GM18867 (cell line): ENCODE data around the gene CLSTN2.
A peak's percentile ranks its signal among the peaks of the same experiment; 100 is the strongest.

Source experiments
- ATAC-seq: cut with Tn5 transposase; IDR thresholded peaks from one replicate; pipeline ENCODE4 v1.9.1; 2021; ENCODE audit warnings: mild to moderate bottlenecking, moderate library complexity; ENCODE audit not compliant: unreplicated experiment

CLSTN2 gene

DNA sequence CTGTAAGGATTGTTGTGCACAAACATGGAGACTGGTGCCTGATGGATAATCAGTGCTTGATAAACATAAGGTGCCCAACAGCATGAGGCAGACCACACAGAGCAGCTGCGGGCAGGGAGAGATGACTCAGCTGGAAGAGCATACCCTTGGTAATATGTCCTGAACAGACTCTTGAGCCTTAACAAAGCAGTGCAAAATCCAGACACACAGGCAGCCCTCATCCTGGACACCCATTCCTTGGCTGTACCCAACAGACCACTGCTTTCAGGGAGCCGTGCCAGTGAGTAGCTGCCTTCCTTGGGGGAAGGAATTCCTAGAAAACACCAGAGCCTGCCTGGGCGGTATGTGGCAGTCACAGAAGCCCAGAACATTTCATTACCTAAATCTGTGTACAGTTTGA is 156.2 kb downstream of the CLSTN2 start:
- ATAC-seq: no peak

- no peak for ATAC-seq
Observed at GRCh38 chr3:140092848-140093536, 158.0 kb downstream of the CLSTN2 start.

DNA sequence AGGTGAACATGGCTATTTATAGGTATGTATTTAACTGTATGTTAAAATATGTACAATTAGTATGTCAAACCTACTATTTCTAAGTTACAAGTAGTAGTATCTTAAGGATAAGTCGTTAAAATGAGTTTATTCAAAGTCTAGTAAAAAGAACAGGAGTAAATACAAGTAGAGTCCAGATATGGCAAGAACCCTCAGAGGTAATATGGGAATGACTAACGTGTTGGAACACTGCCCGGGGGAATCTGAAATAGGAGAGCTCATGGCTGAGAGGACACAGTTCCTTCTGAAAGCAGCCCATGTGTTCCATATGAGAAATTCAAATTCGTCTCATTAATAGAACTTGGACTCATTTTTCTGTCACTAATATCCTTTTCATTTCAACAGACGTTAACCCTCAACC is 158.8 kb downstream of the CLSTN2 start:
- ATAC-seq: no peak

- no peak for ATAC-seq
Observed at GRCh38 chr3:140094487-140094886, 159.5 kb downstream of the CLSTN2 start.

- no peak for ATAC-seq
Observed at GRCh38 chr3:140096037-140096436, 161.1 kb downstream of the CLSTN2 start.

- no peak for ATAC-seq
Observed at GRCh38 chr3:140097874-140098635, 163.1 kb downstream of the CLSTN2 start.

- ATAC-seq: no peak
Observed at GRCh38 chr3:140100479-140100878, 165.5 kb downstream of the CLSTN2 start.

- no peak for ATAC-seq
Observed at GRCh38 chr3:140103166-140103565, 168.2 kb downstream of the CLSTN2 start.

- ATAC-seq: no peak
Observed at GRCh38 chr3:140103986-140104645, 169.1 kb downstream of the CLSTN2 start.

- no peak for ATAC-seq
Observed at GRCh38 chr3:140113996-140114788, 179.2 kb downstream of the CLSTN2 start.

DNA sequence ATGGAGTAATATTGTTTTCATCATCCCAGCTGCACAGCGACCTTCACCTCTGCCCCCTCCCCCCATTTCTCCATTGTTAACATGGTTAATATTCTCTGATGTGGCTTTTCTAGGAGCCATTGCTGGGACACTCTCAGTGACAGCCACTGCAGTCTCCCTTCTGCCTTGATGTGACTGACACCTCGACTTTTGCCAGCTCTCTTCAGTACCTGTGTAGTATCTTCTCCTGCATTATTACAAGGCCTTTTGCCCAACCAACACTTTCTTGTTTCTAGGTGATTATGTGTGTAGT is 179.8 kb downstream of the CLSTN2 start:
- ATAC-seq: no peak

- ATAC-seq: no peak
Observed at GRCh38 chr3:140117096-140117526, 182.1 kb downstream of the CLSTN2 start.

- no peak for ATAC-seq
Observed at GRCh38 chr3:140122183-140122582, 187.2 kb downstream of the CLSTN2 start.

DNA sequence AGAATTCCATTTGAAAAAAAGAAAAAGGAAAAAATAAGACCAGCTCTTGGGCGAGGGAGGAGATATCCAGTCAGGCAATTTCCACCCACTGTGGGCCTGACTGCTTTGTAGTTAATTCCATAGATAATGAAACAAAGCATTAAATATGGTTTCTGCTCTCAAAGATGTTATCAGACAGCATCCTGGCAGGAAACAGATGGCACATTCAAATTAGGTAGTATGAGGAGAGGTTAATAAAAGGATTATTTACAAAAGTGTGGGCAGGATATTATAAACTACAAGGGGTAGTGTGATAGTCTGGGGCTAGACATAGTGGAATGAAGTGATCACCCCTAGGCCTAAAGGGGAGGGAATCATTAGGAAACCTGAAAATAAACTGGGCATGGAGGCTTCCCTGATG is 193.2 kb downstream of the CLSTN2 start:
- peak; percentile 20 for ATAC-seq

- ATAC-seq: peak; percentile 81
Observed at GRCh38 chr3:140128631-140129030, 193.6 kb downstream of the CLSTN2 start.

- ATAC-seq: no peak
Observed at GRCh38 chr3:140129768-140130284, 194.8 kb downstream of the CLSTN2 start.

GRCh38 chr3:140131895-140132294 is 196.9 kb downstream of the CLSTN2 start:
- ATAC-seq: no peak

- no peak for ATAC-seq
Observed at GRCh38 chr3:140134231-140134965, 199.4 kb downstream of the CLSTN2 start.

DNA sequence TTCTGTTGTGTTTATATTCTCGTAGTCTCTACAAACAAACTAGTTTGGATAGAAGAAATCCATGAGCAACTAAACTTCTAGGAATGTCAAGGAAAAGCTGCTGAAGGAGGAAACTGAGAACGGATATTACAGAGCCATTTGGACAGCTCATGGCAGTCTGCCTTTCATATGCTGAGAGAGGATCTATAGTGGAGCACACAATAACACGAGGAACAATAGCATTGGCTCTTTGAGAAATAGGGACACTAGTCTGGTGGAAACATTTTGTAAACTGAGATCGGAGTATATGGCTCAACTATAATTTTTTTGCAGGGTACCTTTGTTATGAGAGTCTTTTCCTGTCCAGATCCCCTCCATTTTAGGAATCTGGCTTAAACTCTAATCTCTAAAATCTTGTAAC is 200.5 kb downstream of the CLSTN2 start:
- ATAC-seq: no peak

DNA sequence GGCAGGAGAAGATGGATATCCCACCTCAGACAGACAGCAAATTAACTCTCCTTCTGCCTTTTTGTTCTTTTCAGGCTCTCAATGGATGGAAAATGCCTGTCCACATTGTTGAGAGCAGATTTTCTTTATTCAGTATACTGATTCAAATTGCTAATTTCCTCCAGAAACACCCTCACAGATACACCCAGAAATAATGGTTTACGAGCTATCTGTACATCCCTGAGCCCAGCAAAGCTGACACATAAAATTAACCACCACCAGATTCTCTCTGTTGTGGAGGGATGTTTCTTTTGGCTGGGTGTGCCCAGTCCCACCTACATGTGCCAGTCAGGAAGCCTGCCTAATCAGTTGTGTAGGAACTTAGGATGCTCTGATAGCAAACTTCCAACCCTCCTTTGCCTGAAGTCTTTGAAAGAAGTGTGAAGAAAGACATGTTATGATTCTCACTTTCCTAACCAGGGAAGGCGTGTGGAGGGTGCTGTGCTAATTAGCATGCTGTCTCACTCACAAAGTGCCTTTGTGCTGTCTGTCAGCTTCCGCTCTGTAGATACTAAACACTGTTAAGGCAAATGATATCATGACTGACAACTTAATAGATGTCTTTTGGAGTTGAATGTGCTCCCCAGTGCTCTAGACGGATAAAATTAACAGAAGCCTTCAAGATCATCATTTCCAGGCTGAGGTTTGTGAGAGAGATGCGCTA is 208.5 kb downstream of the CLSTN2 start:
- ATAC-seq: no peak
